Upper lobe of left lung (tissue), 4 donors: ENCODE measurements around the gene CNTLN.

Experiments used
- EP300 ChIP-seq, 4 donors: sonication (generic); formaldehyde crosslinking; IDR thresholded peaks; one replicate each; pipeline ENCODE4 v1.5.1; 2017; ENCODE audit warnings: antibody characterized with exemption in 4 of 4, control low read depth in 2 of 4
- POLR2A ChIP-seq, 4 donors: fragments of 450-650 bp; IDR thresholded peaks; one replicate each; pipeline ENCODE4 v1.5.1; 2016 to 2017; ENCODE audit warnings: antibody characterized with exemption in 4 of 4, mild to moderate bottlenecking in 2 of 4
- POLR2AphosphoS5 ChIP-seq, 2 donors: sonication (generic); formaldehyde crosslinking; IDR thresholded peaks; one replicate each; pipeline ENCODE4 v1.5.1; 2017; ENCODE audit warnings: antibody characterized with exemption in 2 of 2
- TF ChIP-seq, protein P1 (sequence below), 6 experiments: fragments of 450-650 bp in 4 of 6; fragments of 200-600 bp in 2 of 6; sonication (generic) in 2 of 6; IDR thresholded peaks; one replicate each; pipeline ENCODE4 v1.5.1; 2016 to 2019; ENCODE audit warnings: antibody characterized with exemption in 6 of 6

DNA sequence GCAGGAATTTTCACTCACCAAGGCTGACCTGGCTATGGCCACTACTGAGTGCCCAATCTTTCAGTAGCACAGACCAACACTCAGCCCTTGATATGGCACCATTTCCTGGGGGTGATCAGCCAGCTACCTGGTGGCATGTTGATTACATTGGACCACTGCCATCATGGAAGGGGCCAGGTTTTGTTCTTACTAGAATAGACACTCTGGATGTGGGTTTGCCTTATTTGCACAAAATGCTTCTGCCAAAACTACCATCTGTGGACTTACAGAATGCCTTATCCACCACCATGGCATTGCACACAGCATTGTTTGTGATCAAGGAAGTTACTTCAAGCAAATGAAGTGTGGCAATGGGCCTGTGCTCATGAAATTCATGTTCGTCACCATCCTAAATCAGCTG, 374.3 kb downstream of the CNTLN start:
- TF ChIP-seq POLR2A (IDR thresholded peaks at IDR 0.05) (no peak), POLR2AphosphoS5 (IDR thresholded peaks at IDR 0.05) (no peak), EP300 (IDR thresholded peaks at IDR 0.05) (no peak)
- TF ChIP-seq, protein P1, sequence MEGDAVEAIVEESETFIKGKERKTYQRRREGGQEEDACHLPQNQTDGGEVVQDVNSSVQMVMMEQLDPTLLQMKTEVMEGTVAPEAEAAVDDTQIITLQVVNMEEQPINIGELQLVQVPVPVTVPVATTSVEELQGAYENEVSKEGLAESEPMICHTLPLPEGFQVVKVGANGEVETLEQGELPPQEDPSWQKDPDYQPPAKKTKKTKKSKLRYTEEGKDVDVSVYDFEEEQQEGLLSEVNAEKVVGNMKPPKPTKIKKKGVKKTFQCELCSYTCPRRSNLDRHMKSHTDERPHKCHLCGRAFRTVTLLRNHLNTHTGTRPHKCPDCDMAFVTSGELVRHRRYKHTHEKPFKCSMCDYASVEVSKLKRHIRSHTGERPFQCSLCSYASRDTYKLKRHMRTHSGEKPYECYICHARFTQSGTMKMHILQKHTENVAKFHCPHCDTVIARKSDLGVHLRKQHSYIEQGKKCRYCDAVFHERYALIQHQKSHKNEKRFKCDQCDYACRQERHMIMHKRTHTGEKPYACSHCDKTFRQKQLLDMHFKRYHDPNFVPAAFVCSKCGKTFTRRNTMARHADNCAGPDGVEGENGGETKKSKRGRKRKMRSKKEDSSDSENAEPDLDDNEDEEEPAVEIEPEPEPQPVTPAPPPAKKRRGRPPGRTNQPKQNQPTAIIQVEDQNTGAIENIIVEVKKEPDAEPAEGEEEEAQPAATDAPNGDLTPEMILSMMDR (IDR thresholded peaks at IDR 0.05): no peak
